AG04449 (cell line): ENCODE measurements around the gene KCNH8.

Experiments used
- CTCF ChIA-PET: fragments of 350-600 bp; formaldehyde crosslinking; extraction: SDS; loops from one replicate; lab custom pipeline; 2021; ENCODE audit warnings: antibody characterized with exemption; lab: Yijun Ruan, JAX
- POLR2A ChIA-PET: fragments of 400-600, 350-600 bp; formaldehyde crosslinking; extraction: SDS; loops from one replicate; lab custom pipeline; 2020; ENCODE audit warnings: antibody characterized with exemption, inconsistent platforms; lab: Yijun Ruan, JAX
- DNase-seq: peaks from one replicate; pipeline ENCODE4 v3.0.0-alpha.2; 2010; ENCODE audit warnings: low read depth, low spot score
- H3K4me3 ChIP-seq: 2 replicates; pipeline ENCODE4 v1.5.1; 2011; ENCODE audit warnings: low read depth, mild to moderate bottlenecking, control low read depth, low read length
- TF ChIP-seq, protein P1 (sequence below): IDR thresholded peaks from one replicate; pipeline ENCODE4 v1.5.1; 2011; ENCODE audit warnings: mild to moderate bottlenecking, moderate library complexity, low read length, control low read depth, inconsistent platforms; ENCODE audit not compliant: insufficient read depth; ENCODE audit errors: missing control alignments

The KCNH8 gene

GRCh38 chr3:19547665-19548464, 399.6 kb downstream of the KCNH8 start:
- ChIA-PET POLR2A (no interaction called here), CTCF (no interaction called here)
- H3K4me3 ChIP-seq = no peak overlapping the region
- DNase-seq = no peak
- TF ChIP-seq, protein P1, sequence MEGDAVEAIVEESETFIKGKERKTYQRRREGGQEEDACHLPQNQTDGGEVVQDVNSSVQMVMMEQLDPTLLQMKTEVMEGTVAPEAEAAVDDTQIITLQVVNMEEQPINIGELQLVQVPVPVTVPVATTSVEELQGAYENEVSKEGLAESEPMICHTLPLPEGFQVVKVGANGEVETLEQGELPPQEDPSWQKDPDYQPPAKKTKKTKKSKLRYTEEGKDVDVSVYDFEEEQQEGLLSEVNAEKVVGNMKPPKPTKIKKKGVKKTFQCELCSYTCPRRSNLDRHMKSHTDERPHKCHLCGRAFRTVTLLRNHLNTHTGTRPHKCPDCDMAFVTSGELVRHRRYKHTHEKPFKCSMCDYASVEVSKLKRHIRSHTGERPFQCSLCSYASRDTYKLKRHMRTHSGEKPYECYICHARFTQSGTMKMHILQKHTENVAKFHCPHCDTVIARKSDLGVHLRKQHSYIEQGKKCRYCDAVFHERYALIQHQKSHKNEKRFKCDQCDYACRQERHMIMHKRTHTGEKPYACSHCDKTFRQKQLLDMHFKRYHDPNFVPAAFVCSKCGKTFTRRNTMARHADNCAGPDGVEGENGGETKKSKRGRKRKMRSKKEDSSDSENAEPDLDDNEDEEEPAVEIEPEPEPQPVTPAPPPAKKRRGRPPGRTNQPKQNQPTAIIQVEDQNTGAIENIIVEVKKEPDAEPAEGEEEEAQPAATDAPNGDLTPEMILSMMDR = no peak

- DNase-seq = no peak
- CTCF ChIA-PET = no interaction called here
- POLR2A ChIA-PET = no interaction called here
- H3K4me3 ChIP-seq = no peak overlapping the region
- TF ChIP-seq, protein P1 = no peak
Observed at GRCh38 chr3:19559724-19560442, 411.6 kb downstream of the KCNH8 start.

DNA sequence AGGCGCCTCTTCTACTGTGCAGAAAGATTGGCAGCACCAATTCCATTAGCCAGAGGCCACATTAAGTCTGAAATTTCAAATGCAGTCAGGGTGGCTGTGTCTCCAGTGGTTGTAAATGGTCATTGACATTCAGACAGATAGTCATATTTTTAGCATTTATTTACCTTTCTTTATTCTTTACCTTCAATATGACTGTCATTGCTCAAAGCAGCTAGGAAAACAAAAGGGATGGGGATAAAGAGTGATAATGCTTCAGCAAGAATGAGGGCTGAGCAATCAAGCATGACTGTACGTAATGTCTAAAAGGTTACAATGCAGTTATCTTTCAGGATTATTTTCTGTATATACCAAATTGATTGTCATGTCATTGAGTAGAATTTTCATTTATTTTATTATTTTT, 425.3 kb downstream of the KCNH8 start:
- POLR2A ChIA-PET = no interaction called here
- CTCF ChIA-PET = no interaction called here
- DNase-seq = no peak
- TF ChIP-seq, protein P1 = no peak
- no peak overlapping the region for H3K4me3 ChIP-seq

- POLR2A ChIA-PET = no interaction called here
- TF ChIP-seq, protein P1 = no peak
- CTCF ChIA-PET = no interaction called here
- no peak for DNase-seq
- H3K4me3 ChIP-seq = no peak overlapping the region
Observed at GRCh38 chr3:19574268-19574667, 426.0 kb downstream of the KCNH8 start.

- DNase-seq = no peak
- H3K4me3 ChIP-seq = no peak overlapping the region
- TF ChIP-seq, protein P1 = no peak
- ChIA-PET CTCF (no interaction called here), POLR2A (no interaction called here)
Observed at GRCh38 chr3:19576343-19576742, 428.0 kb downstream of the KCNH8 start.
